T-helper 1 cell treated with Interleukin-12 subunit alpha and Interleukin-12 subunit beta and Interleukin-4 antibody, amounts not matched to agents 30 ng/mL and 1 ng/mL, for 36 hours (primary cell): ENCODE measurements around the gene TK2. TPM values are rescaled to one million over a fixed set of nuclear protein-coding genes. Genes with fewer than 3 reads are reported as not detected.
"Not testable (repeated sequence)": the region's sequence is repeated elsewhere in the genome, so short reads cannot be mapped to it uniquely, and the experiment has no call there.

Experiments
- intact Hi-C: fragments of 100-400 bp; cut with micrococcal nuclease; formaldehyde crosslinking; loops from one replicate; pipeline ENCODE4 v1.15.1; 2024
- total RNA-seq: library from RNA; stranded (reverse); gene quantifications from 2 replicates; pipeline ENCODE4 v1.2.3, GENCODE V29; 2022

The TK2 gene
- total RNA-seq, 1 donor from 2014 or later = 17.6 TPM

DNA sequence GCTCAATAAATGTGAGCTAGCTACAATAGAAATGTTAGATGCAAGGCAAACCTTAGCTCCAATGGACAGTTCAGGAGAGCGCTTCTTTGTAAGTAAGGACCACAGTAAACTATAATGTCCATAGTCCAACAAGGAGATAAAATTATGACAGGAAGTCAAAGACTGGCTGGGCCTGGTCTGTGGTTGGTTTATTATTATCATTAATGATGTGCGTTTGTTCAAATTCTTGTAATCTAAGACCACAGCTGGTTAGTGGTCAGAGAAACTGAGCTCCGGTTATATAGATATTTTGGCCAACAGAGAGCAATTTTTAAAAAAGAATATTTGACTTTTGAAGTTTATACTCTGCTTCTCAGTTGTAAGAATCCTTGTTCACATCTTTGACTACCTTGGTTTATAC is 24.6 kb upstream of the TK2 start:
- intact Hi-C loops = no loop called here

DNA sequence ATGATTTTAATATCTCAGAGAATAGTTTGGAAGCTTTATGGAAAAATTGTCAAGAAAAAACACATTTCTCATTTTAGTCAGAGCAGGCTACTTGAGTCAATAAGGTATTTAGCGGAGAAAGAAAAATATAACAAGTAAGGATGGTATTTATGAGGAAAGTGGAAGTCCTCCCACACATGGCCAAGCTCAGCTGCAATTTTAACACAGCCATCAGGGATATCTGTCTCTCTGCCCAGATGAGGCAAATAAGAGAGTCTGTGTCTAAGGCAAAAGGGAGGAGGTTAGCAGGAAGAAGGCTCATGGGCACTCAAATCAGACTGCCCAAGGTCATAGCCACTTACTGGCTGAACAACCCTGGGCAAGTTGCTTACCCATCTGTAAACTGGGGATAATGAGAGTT is 24.2 kb upstream of the TK2 start:
- intact Hi-C loops = no loop called here

DNA sequence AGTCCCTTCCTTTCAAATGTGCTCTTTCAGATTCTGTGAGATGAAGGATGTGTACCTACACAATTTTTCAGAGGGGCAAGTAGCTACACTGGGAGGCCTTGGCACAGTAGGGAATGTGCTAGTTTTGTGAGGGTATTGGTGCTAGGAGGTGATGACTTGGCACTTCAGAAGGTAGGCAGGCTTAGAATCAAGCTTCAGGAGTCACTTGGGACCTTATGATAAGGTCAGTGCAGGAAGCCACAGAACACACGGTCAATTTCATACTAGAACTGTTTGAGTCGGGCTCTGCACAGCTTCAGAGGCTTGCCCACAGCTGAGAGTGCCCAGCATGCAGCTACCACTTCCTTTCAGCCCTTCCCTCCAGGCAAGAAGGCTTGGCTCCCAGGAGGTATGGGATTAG is 22.4 kb upstream of the TK2 start:
- intact Hi-C loops = no loop called here

DNA sequence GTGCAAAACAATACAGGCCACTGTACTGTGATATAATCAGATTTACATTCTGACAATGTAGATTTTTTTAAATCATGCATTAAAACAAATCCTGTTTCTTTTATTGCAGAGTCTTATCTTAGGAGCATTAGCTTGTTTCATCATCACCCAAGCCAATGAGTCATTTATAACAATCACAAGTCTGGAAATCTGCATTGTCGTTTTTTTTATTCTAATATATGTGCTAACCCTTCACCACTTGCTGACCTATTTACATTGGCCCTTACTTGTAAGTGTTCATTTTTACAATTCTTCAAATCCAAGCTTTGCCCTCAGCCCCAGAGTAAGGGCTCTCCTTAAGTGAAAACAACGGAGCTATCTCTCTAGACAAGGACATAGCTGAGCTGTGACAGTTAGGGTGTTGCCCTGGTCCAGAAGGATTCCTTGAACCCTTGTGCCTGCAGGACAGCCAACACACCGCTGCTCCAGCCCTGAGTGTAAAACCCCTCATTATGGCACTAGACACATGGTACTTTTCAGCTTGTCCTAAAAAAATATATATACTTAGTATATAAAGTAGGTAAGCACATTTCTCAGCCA is 20.0 kb upstream of the TK2 start:
- intact Hi-C loops = no loop called here

DNA sequence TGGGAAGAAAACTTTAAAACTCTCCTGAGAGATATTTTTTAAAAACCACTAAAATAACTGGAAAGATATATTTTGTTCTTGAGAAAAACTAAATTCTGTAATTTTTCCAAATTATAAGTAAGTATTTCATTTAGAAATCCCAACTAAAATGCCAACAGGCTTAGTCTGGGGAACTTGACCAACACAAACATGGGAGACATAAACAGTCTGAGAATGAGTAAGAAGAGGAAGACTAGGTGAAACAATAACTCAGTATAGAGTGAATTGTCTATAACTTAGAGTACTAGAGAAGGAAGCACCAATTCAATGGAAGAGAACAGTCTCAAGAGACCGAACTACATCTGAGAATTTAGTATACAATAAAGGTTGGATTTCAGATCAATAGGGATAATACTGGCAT is 19.2 kb upstream of the TK2 start:
- intact Hi-C loops = no loop called here

DNA sequence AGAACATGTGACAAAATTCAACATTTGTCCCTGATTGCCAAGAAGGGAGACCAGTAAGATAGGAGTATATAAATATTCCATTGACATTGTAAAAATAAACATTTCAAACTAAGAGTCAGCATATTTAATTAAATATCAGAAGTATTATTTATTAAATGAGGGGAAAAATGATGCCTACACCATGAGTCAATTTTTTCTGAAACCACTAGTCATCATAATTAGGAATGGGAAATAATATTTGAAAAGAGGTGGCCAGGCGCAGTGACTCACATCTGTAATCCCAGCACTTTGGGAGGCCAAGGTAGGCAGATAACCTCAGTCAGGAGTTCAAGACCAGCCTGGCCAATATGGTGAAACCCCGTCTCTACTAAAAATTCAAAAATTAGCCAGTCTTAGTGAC is 18.4 kb upstream of the TK2 start:
- intact Hi-C loops = no loop called here

DNA sequence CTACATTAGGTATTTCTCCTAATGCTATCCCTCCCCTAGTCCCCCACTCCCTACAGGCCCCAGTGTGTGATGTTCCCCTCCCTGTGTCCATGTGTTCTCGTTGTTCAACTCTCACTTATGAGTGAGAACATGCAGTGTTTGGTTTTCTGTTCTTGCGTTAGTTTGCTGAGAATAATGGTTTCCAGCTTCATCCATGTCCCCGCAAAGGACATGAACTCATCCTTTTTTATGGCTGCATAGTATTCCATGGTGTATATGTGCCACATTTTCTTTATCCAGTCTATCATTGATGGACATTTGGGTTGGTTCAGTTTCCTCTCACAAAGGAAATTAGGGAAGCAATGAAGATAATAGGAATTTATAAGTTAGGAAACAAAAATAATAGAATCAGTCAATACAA is 17.3 kb upstream of the TK2 start:
- intact Hi-C loops = not testable (repeated sequence)

DNA sequence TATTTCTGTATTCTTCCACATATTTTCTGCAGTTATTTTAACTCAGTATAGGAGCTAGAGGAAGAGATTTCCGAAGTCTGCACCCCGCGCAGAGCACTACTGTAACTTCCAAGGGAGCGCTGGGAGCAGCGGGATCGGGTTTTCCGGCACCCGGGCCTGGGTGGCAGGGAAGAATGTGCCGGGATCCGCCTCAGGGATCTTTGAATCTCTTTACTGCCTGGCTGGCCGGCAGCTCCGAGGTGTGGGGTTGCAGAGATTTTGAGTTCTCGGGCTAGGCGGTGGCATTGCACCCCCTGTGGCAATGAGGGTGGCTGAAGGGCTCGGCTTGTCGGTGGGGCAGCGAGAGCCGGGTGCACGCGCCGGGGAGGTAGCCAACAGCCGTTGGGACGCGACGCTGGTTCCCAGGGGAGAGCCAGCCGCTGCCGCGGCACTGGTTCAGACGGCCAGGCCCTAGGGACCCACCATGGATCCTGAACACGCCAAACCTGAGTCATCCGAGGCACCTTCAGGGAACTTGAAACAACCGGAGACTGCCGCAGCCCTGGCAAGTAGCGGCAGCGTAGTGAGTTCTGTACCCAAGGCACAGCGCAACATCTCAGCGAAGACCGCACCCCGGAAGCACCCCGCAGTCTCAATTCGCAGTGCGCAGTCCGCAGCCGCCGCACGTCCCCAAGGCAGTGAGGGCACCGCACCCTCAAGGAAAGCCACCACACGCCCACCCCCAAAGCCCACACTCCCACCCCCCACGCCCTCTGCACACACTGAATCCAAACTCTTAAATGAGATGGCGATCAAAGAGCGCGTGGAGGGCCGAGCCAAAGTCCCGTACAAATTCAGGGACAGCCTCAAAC is 16.4 kb upstream of the TK2 start, which contains the start of gene CMTM1:
CMTM1 (plus strand) TSS at position 389 of the 851 bp plus-strand sequence; CDS start at position 464, 75 bp downstream.
- intact Hi-C loops = no loop called here

DNA sequence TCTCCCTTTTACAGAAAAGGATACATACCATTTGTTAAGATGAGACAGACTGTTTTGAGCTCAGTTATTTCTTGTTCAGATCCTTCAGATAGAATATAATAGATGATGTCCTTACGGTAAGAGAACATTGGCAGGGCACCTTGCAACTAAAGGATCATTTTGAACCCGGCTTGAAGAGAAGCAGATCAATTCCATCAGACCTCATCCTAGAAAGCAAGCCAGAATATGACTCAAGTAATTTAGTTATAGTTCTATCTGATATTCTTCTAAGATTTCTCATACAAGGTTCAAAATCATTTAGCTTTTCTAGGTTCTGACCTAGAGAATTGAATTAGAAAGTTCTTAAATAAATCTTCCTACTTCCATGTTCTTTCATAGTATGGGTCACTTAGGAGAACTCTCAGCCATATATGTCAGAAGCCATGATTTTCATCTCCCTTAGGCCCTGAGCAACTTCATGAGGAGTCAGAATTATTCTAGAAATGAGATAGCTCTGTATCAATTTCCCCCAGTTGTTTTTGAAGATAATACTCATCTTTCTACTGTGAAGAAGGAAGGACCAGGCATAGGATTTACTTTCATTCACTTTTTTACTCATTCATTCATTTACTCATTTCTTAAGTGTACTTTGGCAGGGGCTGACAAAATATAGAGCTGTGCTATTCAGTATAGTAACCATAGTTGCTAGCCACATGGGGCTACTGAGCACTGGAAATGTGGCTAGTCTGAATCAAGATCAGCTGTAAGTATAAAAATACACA is 13.8 kb upstream of the TK2 start:
- intact Hi-C loops = loop anchor here (2.0 kb wide), 2 partner anchors 27 to 41 kb away; partner anchors contain the start of gene CMTM3

DNA sequence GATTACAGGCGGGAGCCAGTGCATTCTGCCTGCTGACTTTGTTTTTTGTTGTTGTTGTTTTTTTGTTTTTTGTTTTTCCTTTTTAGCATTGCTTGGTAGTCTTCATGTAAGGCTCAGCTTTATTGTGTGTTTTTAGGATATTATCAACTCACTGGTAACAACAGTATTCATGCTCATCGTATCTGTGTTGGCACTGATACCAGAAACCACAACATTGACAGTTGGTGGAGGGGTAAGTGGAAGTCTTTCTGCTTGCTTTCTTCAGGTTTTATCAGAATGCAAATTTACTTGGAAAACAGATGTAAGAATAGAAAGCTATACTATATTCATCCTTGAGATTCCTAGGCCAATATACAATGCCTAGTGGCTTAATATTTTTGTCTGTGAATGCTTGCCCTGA is 13.1 kb upstream of the TK2 start:
- intact Hi-C loops = loop anchor here (2.0 kb wide), 2 partner anchors 28 to 42 kb away; partner anchors contain the start of gene CMTM3

DNA sequence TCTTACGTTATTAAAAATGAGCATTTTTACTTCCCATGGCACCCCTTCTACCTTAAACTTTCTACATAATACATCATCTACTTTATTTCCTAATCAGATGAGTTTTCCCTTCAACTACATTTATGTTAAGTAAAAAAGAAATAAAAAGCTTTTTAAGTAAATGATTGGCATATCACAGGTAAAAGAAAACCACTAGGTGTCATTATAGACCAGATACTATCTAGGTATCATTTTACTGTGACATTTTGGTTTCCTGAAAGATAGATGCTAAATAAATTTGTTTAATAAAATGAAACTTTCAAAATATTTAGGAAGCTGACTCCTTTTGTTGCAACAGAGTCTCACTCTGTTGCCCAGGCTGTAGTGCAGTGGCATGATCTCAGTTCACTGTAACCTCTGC is 12.5 kb upstream of the TK2 start:
- intact Hi-C loops = loop anchor here (2.0 kb wide), 2 partner anchors 28 to 42 kb away; partner anchors contain the start of gene CMTM3

DNA sequence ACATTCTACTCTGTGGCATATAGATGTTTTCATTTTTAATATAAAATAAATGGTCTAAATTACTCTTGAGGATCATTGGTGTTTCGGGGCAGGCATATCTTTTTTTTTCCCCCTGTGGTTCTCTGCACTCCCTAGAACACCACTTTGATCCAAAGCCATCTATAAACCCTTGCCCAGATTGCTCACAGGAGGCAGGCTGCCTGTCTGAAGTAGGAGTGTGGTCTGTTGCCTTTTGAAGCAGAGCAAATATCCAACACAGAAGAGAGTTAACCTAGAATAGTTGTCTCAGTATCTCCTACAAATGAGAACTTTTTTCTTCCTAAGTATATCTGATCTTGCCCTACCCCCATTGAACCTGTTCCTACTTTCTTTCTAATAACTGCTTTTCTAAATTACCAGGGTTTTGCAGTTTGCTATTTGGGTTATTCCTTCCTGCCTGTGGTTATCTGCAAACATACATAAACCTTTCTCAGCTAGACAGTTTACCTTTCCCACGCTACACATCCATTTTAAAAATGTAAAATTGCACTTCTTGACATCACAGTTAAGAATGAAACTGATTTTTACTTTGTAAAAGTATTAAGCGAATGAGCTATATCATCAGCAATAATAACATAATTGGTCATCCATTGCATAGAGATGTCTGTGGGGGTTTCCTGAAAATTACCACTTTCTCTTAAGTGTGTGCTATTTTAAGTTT is 11.6 kb upstream of the TK2 start:
- intact Hi-C loops = loop anchor here (1.0 to 2.0 kb wide), 3 partner anchors 8 to 43 kb away; partner anchors contain the start of gene CMTM3

DNA sequence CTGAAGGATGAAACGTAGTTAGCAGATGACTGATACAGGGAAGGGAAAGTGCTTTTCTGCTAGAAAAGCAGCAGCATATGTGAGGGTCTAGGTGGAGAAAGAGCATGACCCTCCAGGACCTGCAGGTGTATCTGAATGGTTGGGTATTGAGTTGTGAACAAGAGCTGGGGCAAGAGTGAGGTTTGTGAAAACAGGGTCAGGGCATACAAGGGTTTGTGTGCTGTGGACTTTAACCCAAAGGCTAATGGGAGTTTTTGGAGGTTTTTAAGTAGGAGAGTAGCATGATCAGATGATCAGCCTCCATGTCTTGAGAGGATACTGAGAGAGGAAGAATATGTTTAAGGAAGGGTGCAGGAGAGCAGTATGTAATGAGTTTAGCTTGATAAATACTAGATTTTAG is 10.2 kb upstream of the TK2 start:
- intact Hi-C loops = no loop called here

DNA sequence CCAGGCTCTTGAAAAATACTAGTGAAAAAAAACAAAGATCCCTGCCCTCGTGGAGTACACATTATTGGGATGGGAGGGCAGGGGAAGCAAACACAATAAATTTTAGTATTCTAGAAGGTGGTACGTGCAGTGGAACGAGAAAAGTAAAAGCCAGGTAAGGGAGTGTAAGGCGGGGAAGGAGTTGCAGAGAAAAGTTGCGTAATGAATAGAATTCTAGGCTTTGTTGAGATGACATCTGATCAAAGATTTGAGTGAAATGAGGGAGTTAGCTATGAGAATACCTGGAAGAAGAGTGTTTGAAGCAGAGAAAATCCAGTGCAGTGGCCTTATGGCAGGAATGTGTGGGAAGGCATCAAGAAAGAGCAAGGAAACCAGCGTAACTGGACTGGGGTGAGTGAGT is 4.6 kb upstream of the TK2 start:
- intact Hi-C loops = loop anchor here (5.0 kb wide), 1 partner anchor 98 kb away; no protein-coding TSS in a partner anchor

DNA sequence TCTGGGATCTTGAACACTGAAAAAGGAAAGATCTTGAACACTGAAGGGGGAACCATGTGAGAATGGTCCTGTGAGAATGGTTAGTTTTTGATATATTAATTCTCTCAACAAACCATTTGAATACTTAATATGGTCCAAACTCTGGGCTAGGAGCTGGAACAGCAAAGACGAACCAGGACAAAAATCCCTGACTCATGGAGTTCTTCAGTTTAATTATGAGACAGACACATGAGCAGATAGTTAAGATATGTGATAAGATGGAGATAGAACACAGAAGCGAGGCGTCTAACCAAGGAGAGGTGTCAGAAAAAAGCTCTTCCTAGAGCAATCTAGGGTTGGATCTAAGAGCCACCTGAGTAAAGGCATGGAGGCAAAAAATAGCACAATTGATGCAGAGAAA is 4.1 kb upstream of the TK2 start:
- intact Hi-C loops = loop anchor here (5.0 kb wide), 1 partner anchor 98 kb away; no protein-coding TSS in a partner anchor

DNA sequence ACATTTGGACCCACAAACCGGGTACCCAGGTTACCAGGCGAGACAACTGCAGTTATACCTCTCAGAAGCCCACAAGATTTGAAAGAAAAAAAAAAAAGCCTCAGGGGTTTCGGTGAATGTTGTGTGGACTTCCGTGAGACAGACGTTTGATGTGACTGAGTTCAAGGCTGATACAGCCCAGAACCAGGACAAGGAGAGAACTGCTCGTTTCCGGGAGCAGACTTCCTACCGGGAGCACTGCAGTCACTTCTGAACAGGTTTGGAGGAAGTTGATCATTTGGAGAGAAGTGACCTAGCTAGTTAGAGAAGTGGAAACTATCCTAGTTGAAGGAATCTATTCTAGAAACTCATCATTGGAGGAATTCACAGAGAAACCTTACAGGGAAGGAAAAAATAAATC is 3.3 kb upstream of the TK2 start:
- intact Hi-C loops = loop anchor here (1.0 to 5.0 kb wide), 4 partner anchors 8 to 320 kb away; partner anchors contain the start of gene DYNC1LI2

DNA sequence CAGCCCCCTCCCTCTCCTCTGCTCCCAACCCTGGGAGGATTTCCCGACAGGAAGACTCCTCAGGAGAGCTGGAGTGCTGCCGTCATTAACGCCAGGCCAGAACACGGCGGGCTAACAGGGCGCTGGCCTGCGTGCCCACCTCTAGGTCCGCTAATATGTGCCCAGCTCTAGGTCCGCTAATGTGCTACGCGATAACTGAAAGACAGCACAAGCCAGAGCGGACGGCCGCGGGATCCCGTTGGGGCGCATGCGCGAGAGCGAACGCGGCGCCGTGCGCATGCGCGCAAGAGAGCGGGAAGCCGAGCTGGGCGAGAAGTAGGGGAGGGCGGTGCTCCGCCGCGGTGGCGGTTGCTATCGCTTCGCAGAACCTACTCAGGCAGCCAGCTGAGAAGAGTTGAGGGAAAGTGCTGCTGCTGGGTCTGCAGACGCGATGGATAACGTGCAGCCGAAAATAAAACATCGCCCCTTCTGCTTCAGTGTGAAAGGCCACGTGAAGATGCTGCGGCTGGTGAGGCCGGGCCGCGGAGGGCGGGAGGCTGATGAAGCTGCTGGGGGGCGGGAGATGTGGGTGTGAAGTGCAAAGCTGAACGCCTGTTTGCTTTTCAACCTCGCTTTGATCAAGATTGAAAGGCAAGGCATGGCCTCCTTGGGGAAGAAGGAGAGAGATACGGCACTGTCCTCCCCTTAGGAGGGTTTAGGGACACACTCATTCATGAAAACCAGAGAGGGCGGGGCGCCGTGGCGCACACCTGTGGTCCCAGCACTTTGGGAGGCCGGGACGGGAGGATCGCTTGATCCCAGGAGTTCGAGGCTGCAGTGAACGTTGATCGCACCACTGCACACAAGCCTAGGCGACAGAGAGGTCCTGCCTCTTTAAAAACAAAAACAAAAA is 2.6 kb upstream of the TK2 start, which contains the start of gene CKLF:
CKLF (plus strand) TSS at position 291 of the 892 bp plus-strand sequence; CDS start at position 431, 140 bp downstream.
- intact Hi-C loops = loop anchor here (1.0 to 5.0 kb wide), 12 partner anchors 9 to 320 kb away; partner anchors contain the start of genes CMTM3 and DYNC1LI2

DNA sequence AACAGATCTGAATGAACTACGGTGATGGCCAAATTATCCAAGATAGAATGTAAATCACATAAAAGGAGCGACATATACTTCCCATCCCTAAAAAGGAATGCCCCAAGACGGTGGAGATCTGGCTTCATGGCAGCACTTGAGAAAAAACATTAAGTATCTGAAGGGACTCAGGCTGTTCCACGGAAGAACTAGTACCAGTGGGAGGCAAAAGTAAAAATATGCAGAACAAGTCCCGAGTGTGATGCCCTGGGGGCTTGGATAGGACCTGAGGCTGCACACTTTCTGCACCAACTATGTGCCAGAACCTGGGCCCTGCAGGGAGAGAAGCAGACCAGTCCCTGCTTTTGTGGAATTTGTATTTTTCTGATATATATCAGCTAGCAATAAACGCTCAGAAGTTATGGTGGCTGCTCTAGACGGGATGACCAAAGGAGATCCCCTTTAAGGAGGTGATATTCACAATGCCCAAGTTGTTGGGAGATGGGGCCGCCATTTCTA is 1.9 kb upstream of the TK2 start:
- intact Hi-C loops = loop anchor here (1.0 to 5.0 kb wide), 12 partner anchors 30 to 321 kb away; partner anchors contain the start of genes CMTM3 and DYNC1LI2

DNA sequence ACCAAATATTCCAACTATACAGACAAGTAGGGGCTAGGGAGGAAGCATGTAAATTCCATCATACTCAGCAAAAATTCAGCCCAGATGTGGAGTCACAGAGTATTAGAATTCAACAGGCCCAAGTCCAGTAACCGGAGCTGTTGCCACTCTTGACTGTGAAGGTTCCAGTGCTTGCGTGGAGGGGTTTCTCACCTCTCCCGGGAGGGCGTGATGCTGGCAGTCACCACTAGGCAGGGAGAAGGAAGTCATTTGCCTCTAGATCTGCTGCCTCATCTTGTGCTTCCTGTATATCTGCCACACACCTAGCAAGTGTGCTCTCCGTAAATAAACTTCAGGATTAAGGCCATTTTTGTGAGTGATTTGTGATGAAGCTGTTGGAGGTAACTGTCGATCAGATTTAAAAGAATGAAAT is 1.4 kb upstream of the TK2 start:
- intact Hi-C loops = loop anchor here (1.0 to 5.0 kb wide), 2 partner anchors 68 to 101 kb away; no protein-coding TSS in a partner anchor
